Endothelial cell (in vitro differentiated cells): ENCODE data around the gene MRPL43. TPM values are rescaled to one million over a fixed set of nuclear protein-coding genes. Genes with fewer than 3 reads are reported as not detected.

Experiments
- DNase-seq: peaks from one replicate; pipeline ENCODE4 v3.0.0; 2021; ENCODE audit warnings: low spot score
- H3K27ac Mint-ChIP-seq: one replicate; pipeline ENCODE4 v1.8.0; 2021; ENCODE audit warnings: mixed read lengths, inconsistent platforms; ENCODE audit not compliant: unreplicated experiment
- H3K27me3 Mint-ChIP-seq: one replicate; pipeline ENCODE4 v1.8.0; 2021; ENCODE audit warnings: mild to moderate bottlenecking, moderate library complexity, mixed read lengths, inconsistent platforms; ENCODE audit not compliant: unreplicated experiment
- H3K36me3 Mint-ChIP-seq: one replicate; pipeline ENCODE4 v1.8.0; 2021; ENCODE audit warnings: mild to moderate bottlenecking, low read depth, mixed read lengths, inconsistent platforms; ENCODE audit not compliant: unreplicated experiment
- H3K4me1 Mint-ChIP-seq: one replicate; pipeline ENCODE4 v1.8.0; 2021; ENCODE audit warnings: mild to moderate bottlenecking, mixed read lengths, inconsistent platforms; ENCODE audit not compliant: unreplicated experiment
- H3K4me3 Mint-ChIP-seq: one replicate; pipeline ENCODE4 v1.8.0; 2021; ENCODE audit warnings: mild to moderate bottlenecking, mixed read lengths, inconsistent platforms; ENCODE audit not compliant: unreplicated experiment
- H3K9me3 Mint-ChIP-seq: one replicate; pipeline ENCODE4 v1.8.0; 2021; ENCODE audit warnings: mixed read lengths, inconsistent platforms; ENCODE audit not compliant: unreplicated experiment
- CTCF ChIP-seq: fragments of 200-600 bp; sonication (generic); IDR thresholded peaks from one replicate; pipeline ENCODE4 v1.5.0; 2021; ENCODE audit warnings: antibody characterized with exemption; ENCODE audit not compliant: unreplicated experiment
- total RNA-seq: library from RNA; stranded (reverse); fragmentation: NEBNext Ultra II Directional; extraction: Animal tissue kit (Norgen Biotek cat#: 25700); gene quantifications from one replicate; pipeline ENCODE4 v1.2.1, GENCODE V29; 2021; ENCODE audit not compliant: unreplicated experiment

MRPL43 gene
- total RNA-seq, 1 donor from 2014 or later: 51.8 TPM

- no peak for TF ChIP-seq CTCF
- peaks cover 14% of the 10 kb centered on the region for H3K4me1 Mint-ChIP-seq
- H3K36me3 Mint-ChIP-seq: no peaks in the 10 kb centered on the region
- peak overlapping the region; percentile 59 for H3K4me3 Mint-ChIP-seq
- H3K9me3 Mint-ChIP-seq: no peaks in the 10 kb centered on the region
- DNase-seq: no peak
- H3K27me3 Mint-ChIP-seq: peaks cover 16% of the 10 kb centered on the region
- H3K27ac Mint-ChIP-seq: no peak overlapping the region
Measured at GRCh38 chr10:100972904-100973535, 14.3 kb downstream of the MRPL43 start.

- no peak for DNase-seq
- Mint-ChIP-seq H3K27me3 (peaks cover 15% of the 10 kb centered on the region), H3K36me3 (no peaks in the 10 kb centered on the region), H3K4me3 (peak overlapping the region; percentile 59), H3K4me1 (peaks cover 14% of the 10 kb centered on the region), H3K27ac (no peak overlapping the region), H3K9me3 (no peaks in the 10 kb centered on the region)
- no peak for TF ChIP-seq CTCF
Measured at GRCh38 chr10:100972115-100972903, 15.0 kb downstream of the MRPL43 start.

GRCh38 chr10:100970914-100971811 lies 16.1 kb downstream of the MRPL43 start:
- peak overlapping the region; percentile 30 for H3K27ac Mint-ChIP-seq

GRCh38 chr10:100970076-100970913 lies 17.0 kb downstream of the MRPL43 start:
- Mint-ChIP-seq H3K9me3 (no peaks in the 10 kb centered on the region), H3K4me3 (peak overlapping the region; percentile 78), H3K27me3 (peaks cover 15% of the 10 kb centered on the region), H3K27ac (peak overlapping the region; percentile 30), H3K36me3 (no peaks in the 10 kb centered on the region), H3K4me1 (peaks cover 14% of the 10 kb centered on the region)
- no peak for DNase-seq
- no peak for TF ChIP-seq CTCF

More at GRCh38 chr10:100970914-100971811, 16.1 kb downstream of the MRPL43 start:
- DNase-seq: no peak
- Mint-ChIP-seq H3K4me3 (peak overlapping the region; percentile 78), H3K36me3 (no peaks in the 10 kb centered on the region), H3K27me3 (peaks cover 15% of the 10 kb centered on the region), H3K9me3 (no peaks in the 10 kb centered on the region), H3K4me1 (peaks cover 14% of the 10 kb centered on the region)
- TF ChIP-seq CTCF: no peak
